ENCODE measurements around the gene KRTAP5-9.

DNA sequence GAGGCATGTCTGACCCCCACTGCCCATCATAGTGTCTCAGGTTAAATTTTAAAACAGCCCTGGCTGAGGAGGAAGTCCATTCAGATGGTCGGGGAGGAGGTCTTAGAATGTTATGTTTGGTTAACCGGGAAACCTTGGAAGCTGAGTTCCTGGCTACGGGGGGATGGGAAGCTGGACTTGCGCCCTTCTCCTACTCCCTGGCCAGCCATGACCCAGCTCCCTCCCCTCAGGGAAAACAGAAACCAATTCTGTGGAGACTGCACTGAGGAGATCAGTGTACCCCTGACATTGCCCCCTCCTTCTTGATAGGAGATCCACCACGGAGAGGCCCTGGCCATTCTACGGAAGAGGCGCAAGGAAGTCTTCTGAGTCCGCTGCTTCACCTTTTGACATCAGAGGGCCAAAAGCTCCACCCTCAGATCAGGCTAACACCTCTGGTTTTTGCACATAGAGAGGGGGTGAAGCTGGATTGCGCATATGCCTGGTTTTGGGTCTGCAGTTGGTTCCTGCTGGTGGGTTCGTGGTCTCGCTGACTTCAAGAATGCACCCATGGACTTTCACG lies 2.7 kb upstream of the KRTAP5-9 start:
- TF ChIP-seq, protein P1, sequence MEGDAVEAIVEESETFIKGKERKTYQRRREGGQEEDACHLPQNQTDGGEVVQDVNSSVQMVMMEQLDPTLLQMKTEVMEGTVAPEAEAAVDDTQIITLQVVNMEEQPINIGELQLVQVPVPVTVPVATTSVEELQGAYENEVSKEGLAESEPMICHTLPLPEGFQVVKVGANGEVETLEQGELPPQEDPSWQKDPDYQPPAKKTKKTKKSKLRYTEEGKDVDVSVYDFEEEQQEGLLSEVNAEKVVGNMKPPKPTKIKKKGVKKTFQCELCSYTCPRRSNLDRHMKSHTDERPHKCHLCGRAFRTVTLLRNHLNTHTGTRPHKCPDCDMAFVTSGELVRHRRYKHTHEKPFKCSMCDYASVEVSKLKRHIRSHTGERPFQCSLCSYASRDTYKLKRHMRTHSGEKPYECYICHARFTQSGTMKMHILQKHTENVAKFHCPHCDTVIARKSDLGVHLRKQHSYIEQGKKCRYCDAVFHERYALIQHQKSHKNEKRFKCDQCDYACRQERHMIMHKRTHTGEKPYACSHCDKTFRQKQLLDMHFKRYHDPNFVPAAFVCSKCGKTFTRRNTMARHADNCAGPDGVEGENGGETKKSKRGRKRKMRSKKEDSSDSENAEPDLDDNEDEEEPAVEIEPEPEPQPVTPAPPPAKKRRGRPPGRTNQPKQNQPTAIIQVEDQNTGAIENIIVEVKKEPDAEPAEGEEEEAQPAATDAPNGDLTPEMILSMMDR (IDR thresholded peaks at IDR 0.05): no peak
- TF ChIP-seq EP300 (IDR thresholded peaks at IDR 0.05) (no peak), POLR2AphosphoS5 (IDR thresholded peaks at IDR 0.05) (no peak), POLR2A (IDR thresholded peaks at IDR 0.05) (no peak)

Measured in upper lobe of left lung (tissue), 4 donors.